ENCODE results near the gene SLC22A1. TPM values are rescaled to one million over a fixed set of nuclear protein-coding genes. Genes with fewer than 3 reads are reported as not detected.

The SLC22A1 gene
- total and polyA plus RNA-seq, 2 of the 8 experiments (the other 6 are each of a cell fraction or from before 2014, with no cell fraction given) = 0.12 to 0.45 TPM

DNA sequence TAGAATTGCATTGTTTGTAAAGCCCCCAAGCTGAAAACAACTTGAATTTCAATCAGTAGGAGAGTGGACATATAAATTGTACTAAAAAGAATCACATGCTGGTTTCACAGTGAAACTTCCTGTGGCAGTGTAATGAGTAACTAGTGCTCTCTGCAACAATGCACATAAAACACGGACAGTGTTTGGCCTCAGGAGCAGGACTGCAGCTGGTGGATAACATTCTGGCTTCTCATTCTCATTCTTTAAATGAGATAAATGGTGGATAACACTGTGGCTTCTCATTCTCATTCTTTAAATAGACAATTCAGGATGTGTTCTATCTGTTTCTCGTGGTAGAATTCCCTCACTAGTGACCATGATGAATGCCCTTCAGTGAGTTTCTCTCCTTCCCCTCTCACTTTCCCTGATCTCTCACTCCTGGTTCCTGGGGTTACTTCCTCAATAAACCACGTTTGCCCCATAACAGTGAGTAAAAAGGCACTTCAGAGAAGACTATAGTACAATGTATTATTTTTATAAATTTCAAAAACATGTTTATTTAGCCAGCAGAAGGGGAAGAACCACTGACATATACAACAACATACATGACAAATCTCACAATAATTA is 77.1 kb downstream of the SLC22A1 start (continued):
- TF ChIP-seq CHD7 (IDR thresholded peaks at IDR 0.05; ENCODE audit: insufficient replicate concordance, low read length) (no peak), EGR1 (IDR thresholded peaks at IDR 0.05; ENCODE audit: borderline replicate concordance, low read depth, low read length) (no peak), CBX8 (IDR thresholded peaks at IDR 0.05; ENCODE audit: borderline replicate concordance, low read depth, low read length) (no peak), RFX5 (IDR thresholded peaks at IDR 0.05; ENCODE audit: borderline replicate concordance, low read depth, low read length) (no peak), ATF2 (IDR thresholded peaks at IDR 0.05; ENCODE audit: low read length) (no peak), JUN (IDR thresholded peaks at IDR 0.05; ENCODE audit: low read depth, low read length) (no peak), GTF2F1 (IDR thresholded peaks at IDR 0.05; ENCODE audit: borderline replicate concordance, low read depth, low read length) (no peak), YY1 (IDR thresholded peaks at IDR 0.05; ENCODE audit: low read depth, low read length) (no peak), SP2 (IDR thresholded peaks at IDR 0.05; ENCODE audit: low read length) (no peak), ASH2L (IDR thresholded peaks at IDR 0.05; ENCODE audit: low read length) (no peak)
